Adrenal gland (tissue), 5 donors: ENCODE results near the gene LY6G6F.

Experiments used
- POLR2A ChIP-seq, 2 donors: fragments of 450-650 bp; IDR thresholded peaks; one replicate each; pipeline ENCODE4 v1.6.1; 2017; ENCODE audit warnings: antibody characterized with exemption in 2 of 2, mild to moderate bottlenecking in 2 of 2, moderate library complexity in 1 of 2
- TF ChIP-seq, protein P1 (sequence below), 6 experiments: fragments of 450-650 bp in 4 of 6; fragments of 200-600 bp in 2 of 6; sonication (generic) in 1 of 6; IDR thresholded peaks; 1 replicate in 5 of 6; 2 replicates in 1 of 6; pipeline versions ENCODE4 v1.5.1 to v1.8.0; 2016 to 2021; ENCODE audit warnings: antibody characterized with exemption in 6 of 6, mild to moderate bottlenecking in 2 of 6, moderate library complexity in 1 of 6
- donor health status: DM: no; HTN: no; CAD: no.

DNA sequence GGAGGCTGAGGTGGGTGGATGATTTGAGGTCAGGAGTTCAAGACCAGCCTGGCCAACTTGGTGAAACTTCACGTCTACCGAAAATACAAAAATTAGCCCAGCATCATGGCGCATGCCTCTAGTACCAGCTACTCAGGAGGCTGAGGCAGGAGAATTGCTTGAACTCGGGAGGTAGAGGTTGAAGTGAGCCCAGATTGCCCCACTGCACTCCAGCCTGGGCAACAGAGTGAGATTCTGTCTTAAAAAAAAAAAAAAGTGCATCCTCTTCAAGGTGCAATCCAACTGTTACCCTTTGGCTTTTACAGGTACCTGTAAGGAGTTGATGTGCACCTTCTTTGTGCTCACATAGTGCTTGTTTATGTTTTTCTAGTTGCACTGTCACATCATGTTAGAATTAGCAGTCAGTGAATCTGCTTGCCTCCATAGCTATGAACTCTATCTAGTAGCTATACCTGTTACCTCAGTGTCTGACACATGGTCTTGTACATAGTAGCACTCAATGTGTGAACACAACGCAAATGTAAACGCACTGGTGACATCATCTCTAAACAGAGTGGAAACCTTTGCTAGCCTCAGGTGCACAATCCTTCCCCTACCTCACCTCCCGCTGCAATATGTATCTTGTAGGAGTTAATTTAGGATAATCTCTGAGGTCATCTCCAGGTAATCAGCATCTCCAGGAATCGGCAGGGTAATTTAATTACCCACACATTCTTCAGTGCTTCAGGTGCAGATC lies 42.8 kb downstream of the LY6G6F start:
- TF ChIP-seq, protein P1, sequence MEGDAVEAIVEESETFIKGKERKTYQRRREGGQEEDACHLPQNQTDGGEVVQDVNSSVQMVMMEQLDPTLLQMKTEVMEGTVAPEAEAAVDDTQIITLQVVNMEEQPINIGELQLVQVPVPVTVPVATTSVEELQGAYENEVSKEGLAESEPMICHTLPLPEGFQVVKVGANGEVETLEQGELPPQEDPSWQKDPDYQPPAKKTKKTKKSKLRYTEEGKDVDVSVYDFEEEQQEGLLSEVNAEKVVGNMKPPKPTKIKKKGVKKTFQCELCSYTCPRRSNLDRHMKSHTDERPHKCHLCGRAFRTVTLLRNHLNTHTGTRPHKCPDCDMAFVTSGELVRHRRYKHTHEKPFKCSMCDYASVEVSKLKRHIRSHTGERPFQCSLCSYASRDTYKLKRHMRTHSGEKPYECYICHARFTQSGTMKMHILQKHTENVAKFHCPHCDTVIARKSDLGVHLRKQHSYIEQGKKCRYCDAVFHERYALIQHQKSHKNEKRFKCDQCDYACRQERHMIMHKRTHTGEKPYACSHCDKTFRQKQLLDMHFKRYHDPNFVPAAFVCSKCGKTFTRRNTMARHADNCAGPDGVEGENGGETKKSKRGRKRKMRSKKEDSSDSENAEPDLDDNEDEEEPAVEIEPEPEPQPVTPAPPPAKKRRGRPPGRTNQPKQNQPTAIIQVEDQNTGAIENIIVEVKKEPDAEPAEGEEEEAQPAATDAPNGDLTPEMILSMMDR (IDR thresholded peaks at IDR 0.05) = no peak
- TF ChIP-seq POLR2A (IDR thresholded peaks at IDR 0.05) = no peak
